GM20431 (cell line): ENCODE data around the gene ASTN1.

ENCODE experiments used
- in situ Hi-C: fragments of 300-500 bp; cut with MseI, MboI; formaldehyde crosslinking; loops from one replicate; pipeline ENCODE4 v1.15.0; 2020; ENCODE audit warnings: low sequenced_read_pairs; ENCODE audit not compliant: unreplicated experiment

Gene ASTN1

GRCh38 chr1:177063648-177064047 lies 100.9 kb downstream of the ASTN1 start:
- in situ Hi-C loops: no loop called here

- in situ Hi-C loops: no loop called here
Measured at GRCh38 chr1:177054542-177054941, 110.0 kb downstream of the ASTN1 start.

DNA sequence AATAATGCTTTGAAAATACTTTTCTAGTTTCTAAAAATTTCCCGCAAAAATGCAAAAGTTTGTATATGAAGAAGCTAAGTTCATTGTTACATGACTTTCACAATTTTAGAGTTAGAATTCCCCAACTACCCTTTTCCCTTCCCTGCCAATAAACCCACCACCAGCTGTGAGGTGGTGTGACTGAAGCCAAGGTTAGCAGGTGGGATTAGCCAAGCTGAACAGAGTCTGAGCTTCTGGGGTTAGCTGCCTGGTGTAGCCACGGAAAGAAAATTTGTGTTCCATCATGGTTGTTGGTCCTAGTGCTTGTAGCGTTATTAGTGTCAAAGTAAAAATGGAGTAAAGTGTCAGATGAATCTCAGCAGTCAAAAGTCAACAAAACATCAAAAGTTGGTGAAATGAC lies 110.9 kb downstream of the ASTN1 start:
- in situ Hi-C loops: no loop called here

DNA sequence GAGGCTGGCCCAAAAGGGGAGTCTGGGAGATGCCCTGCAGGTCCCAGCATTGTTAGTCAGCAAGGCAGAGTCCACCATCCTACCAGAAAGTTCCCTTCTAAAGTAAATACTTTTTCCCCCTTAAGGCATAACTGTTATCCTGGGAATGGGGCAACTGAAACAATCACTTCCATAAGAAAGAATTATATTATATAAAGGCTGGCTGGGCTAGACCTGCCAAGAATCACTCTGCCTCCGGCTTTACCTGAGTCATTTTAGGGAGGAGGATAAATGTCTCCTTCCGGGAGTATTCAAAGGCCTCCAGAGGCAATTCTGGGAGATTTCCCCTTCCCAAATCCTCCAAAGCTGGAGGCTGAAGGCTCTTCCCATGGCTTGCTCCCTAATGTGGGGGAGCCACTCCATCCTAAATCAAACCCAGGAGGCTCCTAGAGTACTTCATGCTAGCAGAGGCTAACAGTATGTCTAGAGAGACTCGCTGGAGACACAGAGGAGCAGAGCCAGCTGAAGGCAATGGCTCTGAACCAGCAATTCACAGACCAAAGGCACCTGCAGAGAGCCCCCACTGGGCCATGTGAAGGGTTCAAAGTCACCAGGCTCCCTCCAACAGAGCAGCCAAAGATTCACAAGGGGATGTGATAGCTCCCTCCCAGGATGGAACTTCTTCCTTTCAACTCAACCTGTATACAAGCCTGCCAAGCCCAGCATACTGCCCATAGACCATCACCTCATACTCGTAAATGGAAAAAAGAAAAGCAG lies 116.0 kb downstream of the ASTN1 start:
- in situ Hi-C loops: no loop called here

DNA sequence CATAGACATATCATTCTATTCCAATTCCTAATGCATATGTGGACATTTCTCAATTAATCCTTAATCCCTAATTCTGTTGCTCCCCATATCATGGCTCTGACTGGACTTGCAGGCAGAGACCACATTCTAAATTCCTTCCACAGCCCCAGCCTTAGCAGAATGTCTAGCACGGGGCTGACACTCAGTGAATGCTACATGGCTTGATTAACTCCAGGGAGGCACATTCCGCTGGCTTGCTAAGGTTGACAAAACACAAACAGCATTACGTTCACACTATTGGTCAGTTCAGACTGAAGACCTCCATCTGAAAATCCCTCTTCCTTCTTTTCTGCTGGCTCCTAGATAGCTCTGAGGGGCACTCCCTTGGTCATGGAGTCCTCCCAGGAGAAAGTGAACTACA lies 119.4 kb downstream of the ASTN1 start:
- in situ Hi-C loops: no loop called here

DNA sequence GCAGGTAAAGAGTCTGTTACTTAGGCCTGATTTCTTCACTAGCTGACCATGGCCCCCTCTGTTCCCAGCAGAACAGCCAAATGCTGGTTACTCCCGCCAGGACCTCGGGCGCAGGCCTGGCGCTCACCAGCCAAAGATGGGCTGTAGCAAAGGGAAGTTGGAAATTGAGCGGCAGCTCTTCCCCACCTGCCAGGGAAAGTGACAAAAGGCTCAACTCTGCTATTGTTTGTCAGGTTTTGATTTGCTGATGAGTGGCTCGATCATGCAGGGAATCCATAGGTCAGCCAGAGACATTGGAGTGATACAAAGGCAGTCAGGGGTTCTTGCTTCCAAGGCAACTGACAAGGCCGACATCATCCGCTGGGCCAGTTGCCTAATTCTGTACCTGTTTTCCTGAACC lies 120.1 kb downstream of the ASTN1 start:
- in situ Hi-C loops: no loop called here

- in situ Hi-C loops: no loop called here
Measured at GRCh38 chr1:177043597-177043996, 120.9 kb downstream of the ASTN1 start.

- in situ Hi-C loops: no loop called here
Measured at GRCh38 chr1:177035586-177035985, 128.9 kb downstream of the ASTN1 start.

DNA sequence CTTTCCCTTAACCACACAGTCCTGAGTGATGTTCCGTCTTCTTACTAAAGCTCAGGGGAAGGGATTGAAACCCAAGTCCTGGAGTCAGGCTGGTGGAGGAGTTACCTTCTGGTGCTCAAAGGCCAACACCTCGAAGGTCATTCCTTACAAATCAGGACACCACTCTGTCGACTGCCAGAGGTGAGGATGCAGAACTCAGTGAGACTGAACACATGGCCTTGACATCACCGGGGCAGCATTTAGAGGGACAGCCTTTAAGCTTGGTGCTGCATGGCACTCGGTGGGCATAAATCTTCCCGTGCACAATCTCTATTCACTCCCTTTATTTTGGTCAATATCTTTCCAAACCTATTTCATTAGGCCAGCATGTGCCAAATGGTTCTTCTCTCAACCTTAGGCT lies 130.9 kb downstream of the ASTN1 start:
- in situ Hi-C loops: no loop called here

DNA sequence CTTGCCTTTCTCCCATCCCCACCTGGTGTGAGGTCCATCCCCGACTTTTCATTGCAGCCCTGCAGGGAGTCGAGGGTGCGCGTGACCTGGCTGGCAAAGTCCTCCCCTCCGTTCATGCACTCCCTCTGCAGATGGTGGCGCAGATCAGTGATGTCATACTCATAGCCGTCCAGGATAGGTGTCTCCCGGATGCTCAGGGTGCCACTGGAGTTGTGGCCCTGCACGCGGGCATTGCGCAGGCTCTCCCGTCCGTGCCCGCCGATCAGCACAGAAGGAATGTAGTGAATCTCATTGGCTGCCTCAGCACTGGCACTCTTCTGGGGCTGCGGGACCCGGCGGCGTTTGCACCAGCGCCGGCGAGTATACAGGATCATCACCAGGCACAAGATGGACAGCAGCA lies 132.1 kb downstream of the ASTN1 start:
- in situ Hi-C loops: no loop called here

DNA sequence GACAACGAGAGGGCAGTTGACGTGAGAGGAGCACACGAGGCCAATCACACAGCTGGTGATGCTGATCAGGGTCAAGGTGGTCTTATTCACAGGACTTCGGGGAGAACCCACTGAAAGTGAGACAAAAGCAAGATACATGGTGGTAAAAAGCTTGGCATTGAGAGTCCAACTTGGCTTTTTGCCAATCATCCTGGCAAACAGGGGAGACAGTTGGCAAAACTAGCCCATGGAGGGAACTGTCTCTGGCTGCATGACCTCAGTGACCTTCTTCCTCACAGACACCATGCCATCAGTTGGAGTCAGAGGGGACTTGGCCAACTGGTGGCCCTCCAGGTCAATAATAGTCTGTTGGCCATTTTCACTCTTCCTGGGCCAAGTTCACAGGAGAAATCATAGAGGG lies 139.9 kb downstream of the ASTN1 start:
- in situ Hi-C loops: no loop called here

DNA sequence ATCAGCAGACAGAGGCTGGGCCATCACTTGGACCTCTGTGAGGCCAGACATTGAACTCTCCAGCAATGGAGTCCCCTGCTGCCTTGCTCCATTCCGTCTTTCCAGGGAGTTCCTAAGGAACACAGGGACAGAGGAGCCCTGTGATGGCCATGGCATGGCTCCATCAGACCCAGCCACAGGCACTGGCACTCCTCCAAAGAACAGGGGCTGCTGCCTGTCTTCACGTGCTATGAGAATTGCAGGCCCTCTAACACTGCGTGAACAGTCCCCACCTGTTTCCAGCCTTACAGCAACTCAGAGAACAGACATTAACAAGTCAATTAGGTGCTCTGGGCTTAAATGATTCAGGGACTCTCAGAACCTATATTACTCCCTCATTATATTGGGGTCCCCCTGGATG lies 140.8 kb downstream of the ASTN1 start:
- in situ Hi-C loops: no loop called here

- in situ Hi-C loops: no loop called here
Measured at GRCh38 chr1:177023249-177023648, 141.3 kb downstream of the ASTN1 start.

GRCh38 chr1:177021687-177022086 lies 142.8 kb downstream of the ASTN1 start:
- in situ Hi-C loops: no loop called here

DNA sequence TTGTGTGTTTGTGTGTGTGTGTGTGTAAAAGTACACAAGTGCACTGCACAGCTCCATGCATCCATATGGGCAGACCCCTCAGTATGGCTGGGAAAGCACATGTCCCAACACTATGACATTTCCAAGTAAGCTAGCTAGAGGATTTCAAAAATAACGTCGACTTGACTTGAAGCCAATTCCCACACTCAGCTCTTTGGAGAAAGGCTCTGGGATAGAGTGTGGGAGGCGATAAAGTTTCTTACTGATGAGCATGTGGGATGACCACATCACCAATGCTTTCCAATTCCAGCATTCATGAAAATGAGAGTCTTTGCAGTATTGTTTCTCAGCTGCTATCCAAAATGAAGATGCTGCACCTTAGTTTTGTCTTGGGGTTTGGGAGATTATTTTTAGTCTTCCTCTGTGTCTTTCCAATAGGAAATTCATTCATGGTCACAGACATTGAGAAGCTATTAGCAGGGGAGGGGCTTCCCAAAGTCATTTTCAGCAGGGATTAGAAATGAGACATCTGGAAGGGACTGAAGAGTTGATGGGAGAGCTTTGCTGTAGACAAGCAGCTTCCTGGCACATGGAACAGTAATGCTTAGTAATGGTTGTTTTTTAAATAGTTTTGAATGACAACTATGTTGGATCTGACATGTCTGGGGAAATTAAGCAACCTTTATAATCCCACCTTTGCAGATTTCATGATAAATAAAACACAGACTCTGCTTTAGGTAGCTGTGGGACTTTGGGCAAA lies 143.5 kb downstream of the ASTN1 start:
- in situ Hi-C loops: no loop called here

DNA sequence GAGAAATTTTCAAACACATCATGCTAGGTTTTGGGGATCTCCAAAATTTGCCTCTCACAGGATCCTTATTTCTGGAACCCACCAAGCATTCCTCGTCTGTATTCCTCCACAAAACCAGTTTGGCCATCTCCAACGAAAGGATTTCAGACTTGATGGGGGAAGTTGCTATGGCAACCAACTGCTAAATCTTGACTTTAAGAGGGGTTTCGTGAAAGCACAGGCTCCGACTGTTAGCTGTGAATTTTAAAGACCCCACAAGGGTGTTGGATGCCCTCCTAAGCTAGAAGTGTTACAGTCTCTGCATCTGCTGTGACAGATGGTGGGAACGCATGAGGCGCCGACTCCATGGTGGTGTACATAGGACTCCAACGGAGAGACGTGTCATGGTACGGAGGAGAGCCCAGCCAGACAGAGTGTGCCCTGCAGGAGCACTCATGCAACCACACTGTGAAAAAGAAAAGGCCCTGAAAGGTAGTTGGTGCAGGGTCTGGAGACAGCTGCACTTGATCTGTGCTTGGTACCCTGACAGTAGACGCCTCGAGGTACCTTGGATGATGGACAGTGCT lies 147.1 kb downstream of the ASTN1 start:
- in situ Hi-C loops: no loop called here

- in situ Hi-C loops: no loop called here
Measured at GRCh38 chr1:177014325-177014724, 150.2 kb downstream of the ASTN1 start.

DNA sequence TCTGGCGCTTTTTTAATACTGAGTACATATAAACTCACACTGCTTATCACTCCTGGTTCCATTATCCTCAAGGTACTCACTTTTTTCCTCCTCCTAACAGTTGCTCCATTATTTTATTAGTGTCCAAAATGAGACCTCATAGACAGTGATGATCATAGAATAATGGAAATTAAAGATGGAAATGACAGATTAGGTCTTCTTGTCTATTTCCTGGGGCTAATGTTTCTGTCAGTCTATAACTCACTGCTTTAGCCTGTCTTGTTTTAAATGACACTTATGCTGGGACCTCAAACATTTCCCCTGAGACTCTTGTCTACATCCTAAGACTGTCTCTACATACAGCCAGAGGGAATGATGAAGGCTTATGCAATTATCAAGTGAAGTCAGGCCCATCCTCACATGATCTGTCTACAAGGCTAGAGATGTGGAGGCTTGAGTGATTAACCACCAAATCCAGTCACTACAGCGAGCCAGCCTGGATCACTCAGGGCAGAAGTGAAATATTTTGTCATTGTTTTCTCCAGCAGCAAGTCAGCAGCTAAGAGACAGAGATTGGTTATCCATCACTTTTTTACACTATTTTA lies 152.1 kb downstream of the ASTN1 start:
- in situ Hi-C loops: no loop called here

DNA sequence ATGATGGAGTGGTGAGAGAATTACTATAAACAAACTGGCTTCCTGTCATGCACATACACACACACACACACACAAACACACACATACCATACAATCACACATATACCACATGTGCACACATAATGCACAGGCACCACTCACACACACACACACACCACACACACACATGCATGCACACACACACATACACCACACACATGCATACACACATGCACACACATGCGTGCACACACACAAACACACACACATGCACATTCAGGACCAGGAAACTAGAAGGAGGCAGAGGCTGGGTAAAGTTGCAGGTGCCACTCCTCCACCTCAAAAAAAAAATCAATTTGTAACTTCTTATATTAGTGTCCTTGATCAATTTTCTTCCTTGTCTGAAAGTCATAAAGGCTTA lies 153.0 kb downstream of the ASTN1 start:
- in situ Hi-C loops: no loop called here

DNA sequence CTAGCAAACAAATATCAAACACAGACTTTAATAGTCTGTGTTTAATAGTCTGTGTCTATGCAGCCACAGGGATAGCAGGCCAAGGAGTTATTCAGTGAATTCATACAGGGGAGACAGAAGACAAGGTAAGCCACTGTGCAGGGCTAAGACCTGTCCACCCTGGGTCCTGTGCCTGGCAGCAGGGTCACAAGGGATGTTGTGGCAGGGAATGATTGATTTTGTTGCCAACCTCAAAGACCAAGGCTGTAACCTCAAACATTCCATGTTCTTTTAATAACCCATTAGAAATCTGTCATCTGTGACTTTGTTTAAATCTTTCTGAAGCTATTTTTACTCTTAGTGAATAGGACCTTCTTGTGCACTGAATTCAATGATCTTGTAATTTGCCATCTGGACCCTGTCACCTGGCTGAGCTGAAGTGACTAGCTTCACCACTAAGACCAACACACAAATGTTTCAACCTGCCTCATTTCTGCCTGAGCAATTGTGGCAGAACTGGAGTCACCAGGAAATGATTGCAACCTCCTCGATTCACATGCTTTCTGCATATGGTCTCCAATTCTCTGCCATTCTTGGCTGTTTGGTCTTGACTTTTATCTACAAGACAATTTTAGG lies 154.2 kb downstream of the ASTN1 start:
- in situ Hi-C loops: no loop called here

DNA sequence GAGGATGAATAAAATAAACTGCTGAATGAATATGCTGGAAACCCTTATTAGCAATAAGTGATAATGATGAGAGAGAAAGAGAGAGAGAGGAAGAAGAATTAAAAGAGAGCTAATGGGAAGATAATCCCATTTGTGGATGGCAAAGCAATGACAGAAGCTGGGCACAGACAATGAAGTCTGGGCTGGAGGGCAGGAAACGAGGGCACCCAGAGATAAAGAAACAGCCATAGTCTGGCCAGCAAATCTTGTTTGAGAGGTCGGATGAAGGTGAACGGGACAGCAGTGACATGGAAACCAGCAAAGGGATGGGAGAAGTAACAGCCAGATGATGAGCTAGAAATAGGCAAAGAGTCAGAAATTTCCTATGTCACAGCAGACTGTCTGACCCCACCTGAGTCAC lies 155.9 kb downstream of the ASTN1 start:
- in situ Hi-C loops: no loop called here
